Measurements from ENCODE around the gene PPP2R5A.

- TF ChIP-seq POLR2A (IDR thresholded peaks at IDR 0.05) (no peak), CTCF (IDR thresholded peaks at IDR 0.05) (no peak)
Measured at GRCh38 chr1:212366901-212367300, 81.7 kb downstream of the PPP2R5A start.
